Erythroblast (primary cell): ENCODE data around the gene ZYG11B.
"Not testable (repeated sequence)": the region's sequence is repeated elsewhere in the genome, so short reads cannot be mapped to it uniquely, and the experiment has no call there.

Experiments
- GATA1 ChIP-seq: IDR thresholded peaks from 2 replicates; pipeline ENCODE4 v1.6.1; 2011; ENCODE audit warnings: low read depth, mild to moderate bottlenecking, control low read depth, low read length, moderate library complexity
- POLR2A ChIP-seq: IDR thresholded peaks from 2 replicates; pipeline ENCODE4 v1.6.1; 2011; ENCODE audit warnings: mild to moderate bottlenecking, low read length

DNA sequence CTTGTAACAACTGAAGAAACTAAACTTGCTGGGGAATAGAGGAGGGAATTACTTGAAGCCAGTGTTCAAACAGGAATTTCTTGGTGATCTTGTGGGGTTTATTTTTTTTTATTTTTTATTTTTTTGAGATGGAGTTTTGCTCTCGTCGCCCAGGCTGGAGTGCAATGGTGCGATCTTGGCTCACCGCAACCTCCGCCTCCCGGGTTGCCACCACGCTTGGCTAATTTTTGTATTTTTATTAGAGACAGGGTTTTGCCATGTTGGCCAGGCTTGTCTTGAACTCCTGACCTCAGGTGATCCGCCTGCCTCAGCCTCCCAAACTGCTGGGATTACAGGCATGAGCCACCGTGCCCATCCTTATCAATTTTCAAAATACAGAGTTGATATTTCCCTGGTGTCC lies 23.2 kb downstream of the ZYG11B start:
- not testable (repeated sequence) for TF ChIP-seq POLR2A, GATA1
